NK-92 (cell line): ENCODE measurements around the gene ACSBG1.
"Not testable (repeated sequence)": the region's sequence is repeated elsewhere in the genome, so short reads cannot be mapped to it uniquely, and the experiment has no call there.

ENCODE experiments used
- DNase-seq: peaks from one replicate; lab custom pipeline; 2025; ENCODE audit not compliant: unreplicated experiment; lab: John Stamatoyannopoulos, UW

Gene ACSBG1

DNA sequence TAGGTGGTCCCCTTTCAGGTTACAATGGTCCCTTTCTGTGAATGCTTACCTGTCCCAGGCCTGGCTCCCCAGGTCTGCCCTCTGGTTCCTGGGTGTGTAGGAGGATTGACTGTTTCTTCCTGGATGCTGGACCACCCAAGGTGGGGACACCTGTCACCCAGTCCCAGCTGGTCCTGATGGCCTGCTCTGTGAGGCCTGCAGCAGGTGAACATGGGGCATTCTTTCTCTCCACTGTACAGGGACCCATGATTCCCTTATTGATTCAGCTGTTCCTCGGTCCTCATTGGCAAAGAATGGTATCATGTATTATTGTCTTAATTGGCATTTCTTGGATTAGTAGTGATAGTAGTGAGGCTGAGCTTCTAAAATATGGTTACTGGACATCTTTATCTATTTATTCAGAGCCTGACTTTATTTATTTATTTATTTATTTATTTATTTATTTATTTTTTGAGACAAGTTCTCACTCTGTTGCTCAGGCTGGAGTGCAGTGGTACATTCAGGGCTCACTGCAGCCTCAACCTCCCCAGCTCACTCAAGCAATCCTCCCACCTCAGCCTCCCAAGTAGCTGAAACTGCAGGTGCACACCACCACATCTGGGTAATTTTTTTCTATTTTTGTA is 21.2 kb upstream of the ACSBG1 start:
- DNase-seq = no peak

DNA sequence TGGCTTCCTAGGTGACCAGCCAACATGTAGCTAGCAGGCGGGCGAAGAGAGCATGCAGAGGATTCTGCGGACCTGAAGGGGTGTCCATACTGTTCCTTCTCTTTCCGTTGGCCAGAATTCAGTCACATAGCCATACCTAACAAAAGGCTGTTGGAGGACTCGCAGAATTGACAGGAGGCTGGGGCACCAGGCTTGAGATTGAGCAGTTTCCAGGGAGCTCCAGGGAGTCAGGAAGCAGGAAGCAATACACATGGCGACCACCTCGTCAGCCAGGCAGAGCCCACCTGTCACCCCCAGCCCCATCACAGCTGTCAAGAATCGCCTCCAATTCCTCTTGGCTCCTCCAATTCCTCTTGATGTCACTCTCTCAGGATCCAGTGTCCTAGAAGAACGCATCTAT is 16.8 kb upstream of the ACSBG1 start:
- no peak for DNase-seq

- DNase-seq = no peak
Measured at GRCh38 chr15:78249131-78249530, 14.8 kb upstream of the ACSBG1 start.

DNA sequence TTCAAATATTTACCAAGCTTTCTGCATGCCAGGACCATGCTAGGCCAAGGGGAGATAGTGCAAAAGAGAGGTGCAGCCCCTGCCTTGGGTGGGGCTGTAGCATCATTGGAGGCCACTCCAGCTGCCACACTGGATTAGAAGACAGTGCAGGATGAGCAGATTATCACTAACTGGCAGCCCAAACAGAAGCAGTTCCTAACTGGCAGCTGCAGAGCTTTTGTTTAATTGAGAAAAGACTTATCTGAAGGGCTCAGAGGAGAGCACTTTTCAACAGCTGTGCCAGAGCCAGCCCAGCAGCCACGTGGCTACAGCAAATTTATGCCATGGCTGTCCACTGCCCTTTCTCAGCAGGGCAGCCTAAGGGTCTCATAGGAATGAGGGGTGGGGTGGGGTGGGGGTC is 13.5 kb upstream of the ACSBG1 start:
- no peak for DNase-seq

- not testable (repeated sequence) for DNase-seq
Measured at GRCh38 chr15:78245976-78246620, 11.7 kb upstream of the ACSBG1 start.

DNA sequence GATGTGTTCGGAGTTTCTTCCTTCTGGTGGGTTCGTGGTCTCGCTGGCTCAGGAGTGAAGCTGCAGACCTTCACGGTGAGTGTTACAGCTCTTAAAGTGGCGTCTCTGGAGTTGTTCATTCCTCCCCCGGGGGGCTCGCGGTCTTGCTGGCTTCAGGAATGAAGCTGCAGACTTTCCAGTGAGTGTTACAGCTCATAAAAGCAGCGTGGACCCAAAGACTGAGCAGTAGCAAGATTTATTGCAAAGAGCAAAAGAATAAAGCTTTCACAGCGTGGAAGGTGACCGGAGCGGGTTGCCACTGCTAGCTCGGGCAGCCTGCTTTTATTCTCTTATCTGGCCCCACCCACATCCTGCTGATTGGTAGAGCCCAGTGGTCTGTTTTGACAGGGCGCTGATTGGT is 11.0 kb upstream of the ACSBG1 start:
- DNase-seq = not testable (repeated sequence)

- DNase-seq = no peak
Measured at GRCh38 chr15:78244893-78245292, 10.5 kb upstream of the ACSBG1 start.

- no peak for DNase-seq
Measured at GRCh38 chr15:78244101-78244500, 9.7 kb upstream of the ACSBG1 start.

DNA sequence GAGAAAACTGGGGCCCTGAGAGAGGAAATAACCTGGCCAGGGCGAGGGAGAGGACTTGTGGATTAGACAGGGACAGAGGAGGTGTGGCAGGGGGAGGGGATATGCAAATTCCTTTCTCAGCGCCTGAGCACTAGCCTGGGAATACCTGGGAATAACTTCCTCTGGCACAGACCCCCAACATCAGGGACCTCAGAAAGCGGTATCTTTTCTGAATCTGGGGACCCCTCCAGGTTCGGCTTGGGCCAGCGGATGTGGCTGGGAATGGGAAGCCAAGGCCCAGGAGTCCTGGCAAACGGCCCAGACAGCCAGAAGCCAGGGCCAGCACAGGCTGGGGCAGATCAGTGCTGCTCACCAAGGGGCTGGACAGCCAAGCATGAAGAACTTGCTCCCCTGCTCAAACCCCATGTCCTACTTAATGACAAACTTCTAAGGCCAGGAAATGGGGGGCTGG is 9.2 kb upstream of the ACSBG1 start:
- DNase-seq = no peak

- DNase-seq = no peak
Measured at GRCh38 chr15:78243058-78243457, 8.7 kb upstream of the ACSBG1 start.

- DNase-seq = no peak
Measured at GRCh38 chr15:78242128-78242527, 7.8 kb upstream of the ACSBG1 start.

DNA sequence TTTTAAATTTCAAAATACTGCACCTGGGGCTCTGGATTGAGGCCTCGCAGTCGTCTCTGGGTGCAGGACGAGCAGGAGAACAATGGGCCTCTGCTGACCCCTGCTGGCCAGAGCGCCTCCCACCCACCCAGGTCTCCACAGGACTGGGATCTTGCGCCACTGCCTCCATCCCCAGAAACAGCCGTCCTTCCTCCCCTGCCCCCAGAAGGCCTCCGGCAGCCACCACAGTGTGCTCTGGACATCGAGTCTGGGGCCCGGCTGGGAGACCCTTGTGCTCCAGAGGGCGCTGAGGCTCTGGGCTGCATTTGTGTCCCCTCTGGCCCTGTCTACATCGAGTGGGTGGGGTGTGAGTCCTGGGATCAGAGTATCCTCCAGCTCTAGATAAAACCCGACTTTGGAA is 6.7 kb upstream of the ACSBG1 start:
- DNase-seq = no peak

GRCh38 chr15:78239811-78240210 is 5.4 kb upstream of the ACSBG1 start:
- DNase-seq = no peak

GRCh38 chr15:78237146-78237545 is 2.8 kb upstream of the ACSBG1 start:
- DNase-seq = no peak

DNA sequence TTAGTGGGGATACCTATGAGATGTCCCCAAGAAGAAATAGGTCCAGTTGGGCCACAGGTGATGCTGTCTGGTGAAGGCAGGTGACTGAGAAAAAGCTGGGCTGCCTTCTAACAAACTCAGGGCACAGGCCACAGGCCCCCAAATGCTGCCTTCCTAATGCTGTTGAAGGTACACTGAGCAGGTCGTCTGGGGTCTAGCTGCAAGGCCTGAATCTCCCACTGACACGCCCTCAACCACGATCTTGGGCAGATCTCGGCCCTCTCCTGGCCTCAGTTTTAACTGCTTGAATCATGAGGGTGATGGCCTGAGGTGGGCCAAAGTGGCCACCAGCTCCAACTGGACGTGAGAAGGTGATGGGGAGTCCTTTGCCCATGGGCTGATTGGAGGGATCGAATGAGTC is 2.1 kb upstream of the ACSBG1 start:
- no peak for DNase-seq

DNA sequence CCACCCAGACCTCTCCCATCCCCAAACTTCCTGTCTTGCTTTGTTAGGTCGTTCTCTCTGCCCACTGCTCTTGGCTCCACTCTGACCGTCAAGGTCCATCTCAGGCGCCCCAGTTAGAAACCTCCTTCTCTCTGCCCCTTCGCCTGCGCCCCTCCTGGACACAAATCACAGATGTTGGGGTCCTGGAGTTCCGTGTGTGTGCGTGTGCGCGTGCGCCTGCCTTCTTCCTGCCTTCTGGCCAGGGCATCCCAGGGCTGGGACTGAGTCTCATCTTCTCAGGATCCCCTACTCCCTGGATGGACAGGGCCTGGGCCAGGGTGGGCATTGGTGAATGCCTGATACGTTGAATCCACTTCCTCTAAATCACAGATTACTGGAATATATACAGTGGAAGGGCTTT is 869 bp downstream of the ACSBG1 start:
- DNase-seq = no peak

DNA sequence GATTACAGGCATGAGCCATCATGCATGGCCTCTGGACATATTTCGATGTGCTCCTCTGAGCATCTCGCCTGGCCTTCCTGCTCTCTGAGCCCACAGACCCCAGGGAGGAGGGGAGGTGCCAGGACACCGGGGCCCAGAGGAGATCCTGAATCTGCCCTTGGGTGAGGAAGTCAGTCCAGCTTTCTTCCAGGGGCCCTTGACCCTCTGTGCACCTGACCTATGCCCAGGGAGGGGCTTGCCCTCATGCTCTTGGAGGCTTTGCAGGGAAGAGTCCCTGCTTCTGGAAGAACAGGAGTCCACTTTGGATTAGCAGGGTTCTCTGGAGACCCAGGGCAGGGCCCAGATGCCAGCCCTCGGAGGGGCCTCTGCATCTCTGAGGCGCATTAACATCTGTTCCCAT is 1.4 kb downstream of the ACSBG1 start:
- no peak for DNase-seq

DNA sequence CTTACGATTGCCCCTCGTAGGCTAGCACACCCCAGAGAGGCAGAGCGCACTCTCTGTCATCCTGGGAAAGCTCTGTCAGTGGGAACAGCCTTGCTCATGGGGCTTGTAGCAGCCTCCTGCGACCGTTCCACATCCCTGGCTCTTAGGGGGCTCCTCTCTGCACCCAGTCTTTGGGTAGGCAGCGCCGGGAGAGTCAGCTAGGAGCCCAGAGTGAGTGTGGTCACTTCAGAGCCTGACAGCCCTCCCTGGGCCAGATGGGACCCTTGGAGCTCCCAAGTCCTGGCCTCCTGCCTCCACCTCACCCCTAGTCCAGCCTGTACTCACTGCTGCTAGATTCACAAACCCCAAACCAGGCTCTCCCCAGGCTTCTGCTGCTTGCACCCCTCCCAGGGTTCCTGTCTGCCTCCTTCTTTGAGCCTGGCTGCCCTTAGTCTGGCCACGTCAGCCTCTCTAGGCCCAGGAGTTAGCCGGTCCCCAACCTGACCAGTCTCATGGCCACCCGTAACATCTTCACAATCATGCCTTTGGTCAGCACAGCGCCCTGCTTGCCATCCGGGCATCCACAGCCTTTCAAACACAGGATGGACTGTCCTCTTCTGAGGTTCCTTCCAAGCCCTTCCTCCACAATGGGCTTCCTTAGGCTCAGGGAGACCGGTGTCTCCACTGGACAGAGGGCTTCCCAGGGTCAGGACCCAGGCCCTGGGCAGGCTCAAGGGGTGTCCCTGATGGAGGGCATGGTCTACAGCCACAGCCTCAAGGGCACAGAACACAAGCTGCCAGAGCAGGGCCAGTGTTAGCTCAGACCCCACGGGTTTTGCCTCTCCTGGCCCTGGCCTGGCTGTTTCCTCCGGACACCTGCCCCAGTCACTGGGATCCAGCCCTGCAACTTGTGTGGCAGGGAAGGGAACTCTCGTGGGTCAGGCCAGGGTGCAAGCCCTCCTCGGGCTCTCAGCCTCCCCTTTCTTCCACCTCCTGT is 4.6 kb downstream of the ACSBG1 start:
- no peak for DNase-seq

DNA sequence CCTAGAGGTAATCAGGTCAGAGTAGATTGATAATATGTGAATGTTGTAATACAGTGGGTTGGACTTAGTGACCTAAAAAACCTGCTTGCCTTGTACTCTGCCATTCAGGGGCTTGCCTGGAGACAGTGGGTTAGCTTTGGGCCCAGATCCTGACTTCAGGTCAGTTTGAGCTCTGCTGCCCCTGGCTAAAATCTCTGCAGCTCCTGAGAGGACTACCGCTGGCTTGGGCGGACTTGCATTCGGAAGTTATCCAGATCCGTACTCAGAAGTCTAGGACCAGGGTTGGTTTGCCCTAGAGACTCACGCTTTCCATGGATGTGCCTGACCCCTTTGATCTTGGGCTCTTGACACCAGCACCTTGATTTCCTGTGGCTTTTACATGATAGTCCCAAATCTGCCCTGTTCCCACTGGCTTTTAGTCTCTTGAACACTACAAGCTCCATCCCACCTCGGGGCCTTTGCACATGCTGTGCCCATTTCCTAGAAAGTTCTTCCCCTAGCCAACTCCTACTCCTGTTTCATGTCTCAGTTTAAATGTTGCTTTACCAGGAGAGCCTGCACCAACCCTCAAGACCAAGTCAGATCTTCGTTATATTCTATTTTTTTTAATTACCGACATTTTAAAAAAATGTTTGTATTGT is 5.9 kb downstream of the ACSBG1 start:
- DNase-seq = no peak

GRCh38 chr15:78225783-78226541 is 8.4 kb downstream of the ACSBG1 start:
- DNase-seq = no peak

DNA sequence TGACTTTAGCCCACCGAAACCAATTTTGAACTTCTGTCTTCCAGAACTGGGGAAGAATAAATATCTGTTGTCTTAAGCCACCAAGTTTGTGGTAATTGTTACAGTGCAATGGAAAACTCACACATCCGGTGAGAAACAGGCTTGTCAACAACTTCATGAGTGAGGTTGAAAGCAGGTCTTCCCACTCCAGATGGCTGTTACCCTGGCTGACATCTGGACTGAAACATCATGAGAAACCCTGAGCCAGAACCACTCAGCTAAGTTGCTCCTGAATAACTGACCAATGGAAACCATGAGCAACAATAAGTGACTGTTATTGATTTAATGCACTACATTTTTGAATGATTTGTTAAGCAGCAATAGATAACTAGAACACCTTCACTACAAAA is 10.3 kb downstream of the ACSBG1 start:
- DNase-seq = no peak
